H1 (cell line): ENCODE results near the gene TMPRSS13. TPM values are rescaled to one million over a fixed set of nuclear protein-coding genes. Genes with fewer than 3 reads are reported as not detected.

ENCODE experiments used
- CTCF ChIA-PET: fragments of 300-600 bp; sonication (Branson Sonifier 250); formaldehyde crosslinking; loops from one replicate; lab custom pipeline; 2021; ENCODE audit not compliant: partially characterized antibody; lab: Charles Lee
- POLR2A ChIA-PET: fragments of 300-600 bp; sonication (Branson Sonifier 250); formaldehyde crosslinking; loops from one replicate; lab custom pipeline; 2021; ENCODE audit warnings: inconsistent platforms; ENCODE audit not compliant: partially characterized antibody; lab: Charles Lee
- DNase-seq, 2 experiments: peaks; one replicate each; pipeline versions ENCODE4 v3.0.0 to v3.0.0-alpha.2; 2010 to 2022; ENCODE audit warnings: low spot score in 2 of 2, low read depth in 1 of 2, mixed read lengths in 1 of 2
- FAIRE-seq: peaks from 2 replicates; lab custom pipeline; 2011; peaks lifted over from hg19 to GRCh38; lab: Jason Lieb, UNC
- H2AFZ ChIP-seq: 2 replicates; pipeline ENCODE4 v1.8.1; 2012; ENCODE audit warnings: low read length, inconsistent platforms
- H2AK5ac ChIP-seq: 2 replicates; pipeline ENCODE4 v1.6.1; 2013; ENCODE audit warnings: low read depth, low read length
- H2BK120ac ChIP-seq: replicated peaks from 2 replicates; pipeline ENCODE3; 2013; ENCODE audit warnings: low read depth, low read length, inconsistent platforms
- H2BK12ac ChIP-seq: 2 replicates; pipeline ENCODE4 v1.6.1; 2013; ENCODE audit warnings: low read depth, low read length
- H2BK15ac ChIP-seq: 2 replicates; pipeline ENCODE4 v1.6.1; 2013; ENCODE audit warnings: low read length
- H2BK20ac ChIP-seq: 2 replicates; pipeline ENCODE4 v1.6.1; 2013; ENCODE audit warnings: low read length
- H2BK5ac ChIP-seq: 2 replicates; pipeline ENCODE4 v1.6.1; 2013; ENCODE audit warnings: low read depth, low read length
- H3K14ac ChIP-seq: 2 replicates; pipeline ENCODE4 v1.6.1; 2013; ENCODE audit warnings: inconsistent platforms; ENCODE audit not compliant: insufficient read length
- H3K18ac ChIP-seq: 2 replicates; pipeline ENCODE4 v1.6.1; 2013; ENCODE audit warnings: low read length; ENCODE audit errors: extremely low read depth
- H3K23ac ChIP-seq: 2 replicates; pipeline ENCODE4 v1.6.1; 2013; ENCODE audit warnings: inconsistent platforms; ENCODE audit not compliant: insufficient read length
- H3K23me2 ChIP-seq: 2 replicates; pipeline ENCODE4 v1.6.1; 2013; ENCODE audit warnings: low read depth, low read length
- H3K27ac ChIP-seq: 2 replicates; pipeline ENCODE4 v1.6.1; 2011; ENCODE audit warnings: low read depth, low read length, inconsistent platforms
- H3K27me3 ChIP-seq, 4 experiments: replicated peaks in 1 of 4; 1 replicate in 1 of 4; 2 replicates in 3 of 4; pipeline versions ENCODE4 v1.6.1 to v1.8.1; 2011 to 2013; ENCODE audit warnings: low read length in 3 of 4, mild to moderate bottlenecking in 3 of 4, inconsistent platforms in 2 of 4, mixed read lengths in 2 of 4, moderate library complexity in 1 of 4; ENCODE audit not compliant: control insufficient read depth in 3 of 4, insufficient read depth in 3 of 4; ENCODE audit errors: extremely low read depth in 1 of 4
- H3K36me3 ChIP-seq, 4 experiments: 2 replicates each; pipeline versions ENCODE4 v1.6.1 to v1.8.1; 2011 to 2013; ENCODE audit warnings: mild to moderate bottlenecking in 4 of 4, low read length in 3 of 4, moderate library complexity in 2 of 4, control low read depth in 1 of 4, inconsistent platforms in 1 of 4; ENCODE audit not compliant: insufficient read depth in 4 of 4, control insufficient read depth in 2 of 4
- H3K4ac ChIP-seq: replicated peaks from 2 replicates; pipeline ENCODE3; 2013; ENCODE audit warnings: low read length, low read depth, mixed read lengths, inconsistent platforms; ENCODE audit not compliant: insufficient read length
- H3K4me1 ChIP-seq, 4 experiments: replicated peaks in 1 of 4; 1 replicate in 1 of 4; 2 replicates in 3 of 4; pipeline versions ENCODE4 v1.6.1 to v1.8.1; 2011 to 2013; ENCODE audit warnings: low read length in 3 of 4, inconsistent platforms in 2 of 4, mixed read lengths in 1 of 4; ENCODE audit not compliant: insufficient read depth in 4 of 4, control insufficient read depth in 3 of 4
- H3K4me2 ChIP-seq, 2 experiments: 2 replicates each; pipeline versions ENCODE4 v1.6.1 to v1.8.1; 2011 to 2013; ENCODE audit warnings: low read depth in 2 of 2, low read length in 2 of 2, control low read depth in 1 of 2, inconsistent platforms in 1 of 2, mild to moderate bottlenecking in 1 of 2; ENCODE audit not compliant: insufficient read depth in 1 of 2
- H3K4me3 ChIP-seq, 4 experiments: fragments of 200-600, 300-600 bp in 1 of 4; sonication (generic), shearing (Covaris generic), sonication (Bioruptor Twin) in 1 of 4; 2 replicates each; pipeline versions ENCODE4 v1.5.1 to v1.8.1; 2011 to 2016; ENCODE audit warnings: low read length in 4 of 4, low read depth in 3 of 4, control low read depth in 2 of 4, inconsistent platforms in 2 of 4, mild to moderate bottlenecking in 2 of 4, mixed read lengths in 1 of 4, moderate library complexity in 1 of 4; ENCODE audit not compliant: insufficient read depth in 2 of 4; ENCODE audit errors: extremely low read depth in 1 of 4
- H3K56ac ChIP-seq: replicated peaks from 2 replicates; pipeline ENCODE3; 2013; ENCODE audit warnings: low read depth, mild to moderate bottlenecking, mixed read lengths, low read length, inconsistent platforms; ENCODE audit not compliant: insufficient read length
- H3K79me1 ChIP-seq: 2 replicates; pipeline ENCODE4 v1.6.1; 2013; ENCODE audit warnings: low read depth, low read length, control low read depth
- H3K79me2 ChIP-seq, 2 experiments: 2 replicates each; pipeline versions ENCODE4 v1.6.1 to v1.8.1; 2012 to 2013; ENCODE audit warnings: low read length in 2 of 2, mild to moderate bottlenecking in 2 of 2, inconsistent platforms in 1 of 2; ENCODE audit not compliant: insufficient read depth in 2 of 2, control insufficient read depth in 1 of 2
- H3K9ac ChIP-seq, 4 experiments: replicated peaks in 1 of 4; 1 replicate in 1 of 4; 2 replicates in 3 of 4; pipeline versions ENCODE4 v1.6.1 to v1.8.1; 2011 to 2013; ENCODE audit warnings: low read depth in 3 of 4, low read length in 3 of 4, control low read depth in 2 of 4, mild to moderate bottlenecking in 2 of 4, moderate library complexity in 2 of 4, inconsistent platforms in 1 of 4; ENCODE audit errors: extremely low read depth in 1 of 4
- H3K9me3 ChIP-seq, 2 experiments: 2 replicates each; pipeline versions ENCODE4 v1.6.1 to v1.8.1; 2012 to 2013; ENCODE audit warnings: mild to moderate bottlenecking in 2 of 2, moderate library complexity in 2 of 2, control low read depth in 1 of 2, inconsistent platforms in 1 of 2, low read depth in 1 of 2, low read length in 1 of 2, mixed read lengths in 1 of 2; ENCODE audit not compliant: insufficient read depth in 2 of 2
- H4K20me1 ChIP-seq, 2 experiments: replicated peaks in 1 of 2; 2 replicates each; pipeline versions ENCODE3 to v1.8.1; 2011 to 2013; ENCODE audit warnings: inconsistent platforms in 2 of 2, low read length in 2 of 2, mild to moderate bottlenecking in 1 of 2; ENCODE audit not compliant: insufficient read depth in 2 of 2, control insufficient read depth in 1 of 2
- H4K5ac ChIP-seq: 2 replicates; pipeline ENCODE4 v1.6.1; 2013; ENCODE audit warnings: low read length, low read depth, mixed read lengths, inconsistent platforms; ENCODE audit not compliant: insufficient read length
- H4K8ac ChIP-seq: 2 replicates; pipeline ENCODE4 v1.8.0; 2013; ENCODE audit warnings: mild to moderate bottlenecking, moderate library complexity, low read length, inconsistent platforms; ENCODE audit not compliant: insufficient read depth; ENCODE audit errors: extremely low read depth
- H4K91ac ChIP-seq: replicated peaks from 2 replicates; pipeline ENCODE3; 2013; ENCODE audit warnings: low read length, mixed read lengths, inconsistent platforms; ENCODE audit not compliant: insufficient read length
- RAD21 ChIP-seq, 2 experiments: IDR thresholded peaks in 1 of 2; conservative IDR thresholded peaks in 1 of 2; 2 replicates each; pipeline ENCODE4 v1.6.1; 2011; ENCODE audit warnings: low read depth in 2 of 2, low read length in 2 of 2, improper control_type of control experiment in 1 of 2, inconsistent platforms in 1 of 2, mild to moderate bottlenecking in 1 of 2, moderate library complexity in 1 of 2
- TBP ChIP-seq: IDR thresholded peaks from 2 replicates; pipeline ENCODE4 v1.6.1; 2011; ENCODE audit warnings: low read depth, low read length, improper control_type of control experiment
- WGBS, 2 experiments: shearing (Covaris generic) in 1 of 2; methylation state at CpG; one replicate each; pipeline versions ENCODE4 v1.1.6 to v1.1.7; 2013 to 2015; ENCODE audit warnings: low lambda C conversion rate in 2 of 2, mixed read lengths in 2 of 2, inconsistent platforms in 1 of 2, low coverage in 1 of 2, missing lambda C conversion rate in 1 of 2; ENCODE audit not compliant: insufficient replicate concordance in 2 of 2, insufficient coverage in 1 of 2, insufficient read length in 1 of 2; ENCODE audit errors: extremely low coverage in 1 of 2, missing lambda C conversion rate in 1 of 2; 5-methylcytosine and 5-hydroxymethylcytosine counted together
- polyA plus RNA-seq, 7 experiments: library from polyadenylated mRNA; depleted of rRNA in 3 of 7; stranded (reverse) in 5 of 7; unstranded in 2 of 7; fragments of >200 nt in 5 of 7; fragments of 200-250 nt in 2 of 7; gene quantifications; 1 replicate in 5 of 7; 2 replicates in 1 of 7; 4 replicates in 1 of 7; pipeline versions ENCODE4 v1.2.1 to v1.2.3, GENCODE V29; 2011 to 2013; ENCODE audit warnings: missing spikeins in 2 of 7, mixed read lengths in 2 of 7
- total RNA-seq: library from RNA; stranded (reverse); fragmentation: NEBNext Ultra II Directional; extraction: Animal tissue kit (Norgen Biotek cat#: 25700); gene quantifications from 2 replicates; pipeline ENCODE4 v1.2.1, GENCODE V29; 2021
- TF ChIP-seq, protein P1 (sequence below), 3 experiments: IDR thresholded peaks; 1 replicate in 2 of 3; 2 replicates in 1 of 3; pipeline versions ENCODE4 v1.5.1 to v1.6.1; 2011; ENCODE audit warnings: low read length in 3 of 3, mild to moderate bottlenecking in 3 of 3, inconsistent platforms in 2 of 3, low read depth in 1 of 3, moderate library complexity in 1 of 3; ENCODE audit not compliant: insufficient read depth in 1 of 3; ENCODE audit errors: control extremely low read depth in 1 of 3

The TMPRSS13 gene
- total and polyA plus RNA-seq, 2 of the 8 experiments (the other 6 are each of a cell fraction or from before 2014, with no cell fraction given), result 0.61 to 0.79 TPM

DNA sequence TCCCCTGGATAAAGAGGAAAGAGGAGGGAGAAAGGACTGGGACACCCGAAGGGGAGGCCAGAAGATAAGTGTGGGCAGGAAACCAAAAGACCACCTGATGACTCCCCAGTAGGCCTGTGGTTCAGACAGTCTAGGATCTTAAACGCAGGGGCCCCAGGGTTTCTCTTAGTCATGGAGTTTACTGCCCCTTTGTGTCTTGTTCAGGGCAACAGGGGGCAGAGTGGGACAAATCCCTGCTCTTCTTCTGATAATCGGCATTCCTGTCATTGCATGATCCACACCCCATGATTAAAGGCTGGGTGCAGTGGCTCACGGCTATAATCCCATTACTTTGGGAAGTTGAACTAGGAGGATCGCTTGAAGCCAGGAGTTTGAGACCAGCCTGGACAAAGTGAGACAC, 4.7 kb upstream of the TMPRSS13 start:
- H2BK5ac ChIP-seq, result no peak overlapping the region
- FAIRE-seq, result no peak
- peaks cover 2% of the 10 kb centered on the region; the same call in 1 of the 2 replicates for H3K23me2 ChIP-seq
- H3K36me3 ChIP-seq, result no peaks in the 10 kb centered on the region
- H4K20me1 ChIP-seq, result no peaks in the 10 kb centered on the region
- no peaks in the 10 kb centered on the region for H3K79me2 ChIP-seq
- H3K27me3 ChIP-seq, result no peaks in the 10 kb centered on the region; a peak in 1 of 7 replicates
- H3K18ac ChIP-seq, result no peak overlapping the region
- no peak overlapping the region for H3K9ac ChIP-seq
- no peak overlapping the region for H2AK5ac ChIP-seq
- CTCF ChIA-PET, result interaction anchor here (0.7 to 11.7 kb wide), 14 partner anchors 11 to 1482 kb away, joined by 3 to 173 read pairs (median 4); no protein-coding TSS in a partner anchor
- no peak overlapping the region; the same call in 1 of the 2 replicates for H2BK15ac ChIP-seq
- no peak overlapping the region for H3K4me2 ChIP-seq
- no peak overlapping the region for H3K4me3 ChIP-seq
- peak in 1 of 2 experiments; percentile 6; a peak in 1 of 4 replicates for TF ChIP-seq RAD21 (IDR thresholded peaks at IDR 0.05 in 1 of 2, conservative IDR thresholded peaks at IDR 0.05 in 1 of 2; ENCODE audit: low read depth in 2 of 2, low read length in 2 of 2)
- TF ChIP-seq, protein P1, sequence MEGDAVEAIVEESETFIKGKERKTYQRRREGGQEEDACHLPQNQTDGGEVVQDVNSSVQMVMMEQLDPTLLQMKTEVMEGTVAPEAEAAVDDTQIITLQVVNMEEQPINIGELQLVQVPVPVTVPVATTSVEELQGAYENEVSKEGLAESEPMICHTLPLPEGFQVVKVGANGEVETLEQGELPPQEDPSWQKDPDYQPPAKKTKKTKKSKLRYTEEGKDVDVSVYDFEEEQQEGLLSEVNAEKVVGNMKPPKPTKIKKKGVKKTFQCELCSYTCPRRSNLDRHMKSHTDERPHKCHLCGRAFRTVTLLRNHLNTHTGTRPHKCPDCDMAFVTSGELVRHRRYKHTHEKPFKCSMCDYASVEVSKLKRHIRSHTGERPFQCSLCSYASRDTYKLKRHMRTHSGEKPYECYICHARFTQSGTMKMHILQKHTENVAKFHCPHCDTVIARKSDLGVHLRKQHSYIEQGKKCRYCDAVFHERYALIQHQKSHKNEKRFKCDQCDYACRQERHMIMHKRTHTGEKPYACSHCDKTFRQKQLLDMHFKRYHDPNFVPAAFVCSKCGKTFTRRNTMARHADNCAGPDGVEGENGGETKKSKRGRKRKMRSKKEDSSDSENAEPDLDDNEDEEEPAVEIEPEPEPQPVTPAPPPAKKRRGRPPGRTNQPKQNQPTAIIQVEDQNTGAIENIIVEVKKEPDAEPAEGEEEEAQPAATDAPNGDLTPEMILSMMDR (IDR thresholded peaks at IDR 0.05; ENCODE audit: control extremely low read depth in 1 of 3, insufficient read depth in 1 of 3, low read depth in 1 of 3, low read length in 3 of 3), result peak in 1 of 3 experiments; percentile 26; a peak in 1 of 4 replicates
- TF ChIP-seq TBP, result no peak
- TF ChIP-seq, all 59 proteins: peak for 2
- Histone ChIP-seq H2AFZ (no peak overlapping the region), H3K14ac (no peak overlapping the region), H3K4ac (no peak overlapping the region), H2BK120ac (no peak overlapping the region), H3K79me1 (no peaks in the 10 kb centered on the region), H4K8ac (no peak overlapping the region), H3K27ac (no peak overlapping the region), H3K56ac (no peak overlapping the region), H2BK12ac (no peak overlapping the region), H3K4me1 (peaks cover 0 to 9% (median 5%) of the 10 kb centered on the region in 4 experiments; a peak in 6 of 7 replicates), H3K23ac (no peak overlapping the region), H4K91ac (no peak overlapping the region), H3K9me3 (no peaks in the 10 kb centered on the region), H4K5ac (no peak overlapping the region), H2BK20ac (no peak overlapping the region)
- no peak for DNase-seq
- WGBS, 2 experiments, result 76% methylated on average over 5 of the region's 5 CpGs; no CpG with 5 or more reads in 1 of the 2 experiments
- POLR2A ChIA-PET, result no interaction called here
